Measurements from ENCODE around the gene AMFR. TPM values are rescaled to one million over a fixed set of nuclear protein-coding genes. Genes with fewer than 3 reads are reported as not detected.

Gene AMFR
- total RNA-seq, 1 experiment from 2014 or later: 25.6 TPM

DNA sequence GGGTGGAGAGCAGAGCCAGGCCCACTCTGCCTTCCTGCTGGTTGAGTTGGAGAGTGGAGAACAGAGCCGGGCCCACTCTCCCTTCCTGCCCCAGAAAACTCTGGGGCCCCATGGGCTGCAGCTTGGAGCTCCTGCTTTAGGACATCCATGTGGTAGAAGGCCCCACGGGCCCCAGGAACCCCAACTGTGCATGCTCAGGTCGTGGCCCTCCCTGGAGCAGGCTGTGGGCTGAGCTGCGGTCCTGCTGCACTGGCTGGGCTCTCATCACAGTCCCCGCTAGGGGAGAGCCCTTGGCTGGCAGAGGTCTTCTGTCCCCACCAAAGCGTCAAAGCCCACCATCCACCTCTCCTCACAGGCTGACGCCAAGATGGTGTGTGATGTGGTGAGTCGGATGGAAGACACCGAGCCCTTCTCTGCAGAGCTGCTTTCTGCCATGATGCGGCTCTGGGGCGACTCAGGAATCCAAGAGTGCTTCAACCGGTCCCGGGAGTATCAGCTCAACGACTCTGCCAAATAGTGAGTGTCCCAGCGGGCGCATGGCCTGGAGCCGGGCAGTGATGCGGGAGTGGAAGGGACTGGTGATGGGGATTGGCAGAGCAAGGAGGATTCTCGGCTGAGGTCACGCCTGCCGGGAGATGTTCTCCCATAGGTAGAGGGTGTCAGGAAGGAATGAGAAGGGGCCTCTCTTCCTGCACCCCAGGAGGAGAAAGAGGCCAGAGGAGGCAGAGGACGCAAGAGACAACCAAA lies 96.9 kb downstream of the AMFR start:
- H3K18ac ChIP-seq (ENCODE audit: insufficient read length, low read depth, low read length): no peak overlapping the region
- no peaks in the 10 kb centered on the region for H3K9me3 Mint-ChIP-seq
- no peak overlapping the region for H3K4me3 Mint-ChIP-seq
- no CpG with 5 or more reads among the region's 22 CpGs for WGBS (ENCODE audit: extremely low coverage, insufficient read length, low lambda C conversion rate)
- no peak overlapping the region for H2AFZ ChIP-seq (ENCODE audit: low read length)
- no peak overlapping the region for H4K8ac ChIP-seq (replicated peaks; ENCODE audit: insufficient read length, low read depth, low read length)
- H2BK20ac ChIP-seq (ENCODE audit: low read depth, low read length, poor library complexity, severe bottlenecking): no peak overlapping the region
- no peak overlapping the region; a peak in 2 of 7 replicates for H3K27ac Mint-ChIP-seq
- no peaks in the 10 kb centered on the region for H3K79me1 ChIP-seq (ENCODE audit: insufficient read depth, low read depth, low read length, poor library complexity, severe bottlenecking)
- H3K23ac ChIP-seq (ENCODE audit: insufficient read length, low read depth, low read length): no peak overlapping the region
- no peak overlapping the region for H4K91ac ChIP-seq (ENCODE audit: insufficient read length, low read depth, low read length)
- H3K27me3 Mint-ChIP-seq (ENCODE audit: low read depth): peaks cover 1% of the 10 kb centered on the region; the same call in 1 of the 2 replicates
- H3K56ac ChIP-seq (ENCODE audit: insufficient read length, low read depth, low read length): no peak overlapping the region
- DNase-seq: no peak
- H3K4me1 ChIP-seq (ENCODE audit: insufficient read depth, low read length): no peaks in the 10 kb centered on the region
- TF ChIP-seq, protein P1, sequence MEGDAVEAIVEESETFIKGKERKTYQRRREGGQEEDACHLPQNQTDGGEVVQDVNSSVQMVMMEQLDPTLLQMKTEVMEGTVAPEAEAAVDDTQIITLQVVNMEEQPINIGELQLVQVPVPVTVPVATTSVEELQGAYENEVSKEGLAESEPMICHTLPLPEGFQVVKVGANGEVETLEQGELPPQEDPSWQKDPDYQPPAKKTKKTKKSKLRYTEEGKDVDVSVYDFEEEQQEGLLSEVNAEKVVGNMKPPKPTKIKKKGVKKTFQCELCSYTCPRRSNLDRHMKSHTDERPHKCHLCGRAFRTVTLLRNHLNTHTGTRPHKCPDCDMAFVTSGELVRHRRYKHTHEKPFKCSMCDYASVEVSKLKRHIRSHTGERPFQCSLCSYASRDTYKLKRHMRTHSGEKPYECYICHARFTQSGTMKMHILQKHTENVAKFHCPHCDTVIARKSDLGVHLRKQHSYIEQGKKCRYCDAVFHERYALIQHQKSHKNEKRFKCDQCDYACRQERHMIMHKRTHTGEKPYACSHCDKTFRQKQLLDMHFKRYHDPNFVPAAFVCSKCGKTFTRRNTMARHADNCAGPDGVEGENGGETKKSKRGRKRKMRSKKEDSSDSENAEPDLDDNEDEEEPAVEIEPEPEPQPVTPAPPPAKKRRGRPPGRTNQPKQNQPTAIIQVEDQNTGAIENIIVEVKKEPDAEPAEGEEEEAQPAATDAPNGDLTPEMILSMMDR (conservative IDR thresholded peaks at IDR 0.05): no peak
- no peak overlapping the region for H3K14ac ChIP-seq (ENCODE audit: insufficient read depth, low read length)
- no peak overlapping the region for H3K9ac ChIP-seq (ENCODE audit: extremely low read depth, insufficient read length, low read length)
- H3K79me2 ChIP-seq (ENCODE audit: insufficient read depth, low read length): no peaks in the 10 kb centered on the region
- H2BK5ac ChIP-seq (ENCODE audit: insufficient read length, low read length): no peak overlapping the region
- no peak overlapping the region for H2BK15ac ChIP-seq (ENCODE audit: low read depth, low read length)
- no peak overlapping the region for H3K4me2 ChIP-seq (ENCODE audit: insufficient read depth, insufficient read length, low read length)
- no peaks in the 10 kb centered on the region for H4K20me1 ChIP-seq (ENCODE audit: control insufficient read depth, insufficient read depth, insufficient read length)
- H3K4me1 Mint-ChIP-seq: no peaks in the 10 kb centered on the region
- no peak overlapping the region for H3K27ac ChIP-seq (ENCODE audit: insufficient read length, low read depth, low read length)
- no peak overlapping the region for H2AK5ac ChIP-seq (ENCODE audit: insufficient read length, low read length)
- no peaks in the 10 kb centered on the region for H3K23me2 ChIP-seq (ENCODE audit: insufficient read length, low read depth, low read length, poor library complexity, severe bottlenecking)
- H3K9me3 ChIP-seq (ENCODE audit: control insufficient read depth, low read depth, low read length): no peaks in the 10 kb centered on the region
- no peak overlapping the region for H3K4ac ChIP-seq (ENCODE audit: low read depth, low read length)
- H2BK120ac ChIP-seq (ENCODE audit: low read depth, low read length, poor library complexity, severe bottlenecking): no peak overlapping the region
- H4K5ac ChIP-seq (ENCODE audit: insufficient read length, low read depth, low read length): no peak overlapping the region
- H2BK12ac ChIP-seq (ENCODE audit: insufficient read length, low read depth, low read length): no peak overlapping the region
- H3T11ph ChIP-seq (ENCODE audit: low read length): no peak overlapping the region
- no peaks in the 10 kb centered on the region; a peak in 1 of 7 replicates for H3K36me3 Mint-ChIP-seq (ENCODE audit: insufficient read depth in 1 of 3, low read depth in 3 of 3)
- no peaks in the 10 kb centered on the region for H3K27me3 ChIP-seq (ENCODE audit: insufficient read depth, low read length)
